Peyer's patch (tissue), 4 donors: ENCODE data around the gene SSPN.

Experiments used
- CTCF ChIP-seq, 6 experiments: fragments of 450-650 bp in 4 of 6; fragments of 200-600 bp in 2 of 6; sonication (generic) in 1 of 6; IDR thresholded peaks; one replicate each; pipeline ENCODE4 v1.5.1; 2017 to 2019; ENCODE audit warnings: antibody characterized with exemption in 6 of 6, mild to moderate bottlenecking in 3 of 6, moderate library complexity in 1 of 6
- POLR2A ChIP-seq, 2 donors: fragments of 450-650 bp; IDR thresholded peaks; one replicate each; pipeline ENCODE4 v1.5.1; 2017; ENCODE audit warnings: antibody characterized with exemption in 2 of 2, mild to moderate bottlenecking in 2 of 2, moderate library complexity in 2 of 2

- TF ChIP-seq CTCF (IDR thresholded peaks at IDR 0.05) (no peak), POLR2A (IDR thresholded peaks at IDR 0.05) (no peak)
Measured at GRCh38 chr12:26275313-26276131, 80.1 kb downstream of the SSPN start.
